ENCODE measurements around the gene MUS81. TPM values are rescaled to one million over a fixed set of nuclear protein-coding genes. Genes with fewer than 3 reads are reported as not detected.
"Not testable (repeated sequence)": the region's sequence is repeated elsewhere in the genome, so short reads cannot be mapped to it uniquely, and the experiment has no call there.

MUS81 gene
- total and polyA plus RNA-seq, 9 donors = 15.9 to 87.0 (median 55.7) TPM

DNA sequence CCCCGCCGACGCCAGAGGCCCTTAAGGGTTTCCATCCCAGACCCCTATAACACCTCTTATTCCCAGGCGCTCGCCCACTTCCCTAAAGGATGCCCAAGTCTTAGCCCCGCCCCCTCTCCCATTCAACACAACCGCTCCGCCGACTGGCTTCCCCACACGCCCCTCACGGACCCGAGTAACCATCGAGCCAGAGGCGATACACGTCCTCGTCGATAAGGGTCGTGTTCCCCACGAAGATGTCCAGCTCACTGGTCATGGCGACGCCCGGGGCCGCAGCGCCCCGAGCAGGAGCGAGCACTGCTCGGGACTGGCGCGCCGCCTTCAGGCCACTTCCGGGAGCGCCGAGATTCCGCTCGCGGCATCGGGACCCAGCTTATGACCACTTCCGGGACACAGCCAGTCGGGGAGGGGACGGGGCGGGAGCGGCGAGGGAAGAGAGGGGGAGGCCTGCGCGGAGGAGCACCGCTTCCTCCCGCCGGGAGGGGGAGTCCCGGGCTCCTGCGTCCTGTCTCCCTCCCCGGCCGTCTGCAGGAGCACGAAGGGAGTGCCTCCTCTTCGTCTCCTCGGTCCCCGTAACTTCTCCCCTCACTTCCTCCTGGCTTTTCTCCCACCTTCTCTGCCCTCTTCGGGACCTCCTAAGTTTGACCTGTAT, 28.1 kb downstream of the MUS81 start, which contains the start of gene FIBP:
Gene FIBP (minus strand): TSS at position 309 of the 652 bp plus-strand sequence. CDS start 53 bp downstream, at position 256.
- Histone ChIP-seq H3K4me3 (peak within 1 kb of the TSS; percentile 55), H3K27ac (peak within 1 kb of the TSS; percentile 91 to 95), H3K4me1 (ENCODE audit: insufficient read depth) (peaks cover 21% of the 10 kb centered on the region), H3K9me3 (no peaks in the 10 kb centered on the region), H3K27me3 (no peaks in the 10 kb centered on the region), H3K36me3 (no peaks in the 10 kb centered on the region)
- intact Hi-C loops (cut with DNase I) = loop anchor here in 2 of 4 donors (2.0 to 10.0 kb wide), 4 partner anchors 31 to 1227 kb away; partner anchors contain the start of genes SART1 (in 2 of the 2), C11orf68 (in 1 of the 2), DRAP1 (in 1 of the 2) and KDM2A (in 1 of the 2)
- TF ChIP-seq CTCF (IDR thresholded peaks at IDR 0.05) (peak; percentile 91 to 99 (median 98)), EP300 (IDR thresholded peaks at IDR 0.05) (no peak), POLR2A (IDR thresholded peaks at IDR 0.05) (peak; percentile 92)
- peak; percentile 98 for DNase-seq
- 1% methylated on average over 55 to 57 of the region's 57 CpGs for WGBS, 3 donors

GRCh38 chr11:65890324-65891218, 30.3 kb downstream of the MUS81 start, which contains the start of gene CCDC85B:
TSS of gene CCDC85B (plus strand) at chr11:65890673. CDS start at chr11:65890784, 111 bp downstream.
- Histone ChIP-seq H3K27ac (peak within 1 kb of the TSS; percentile 91 to 95), H3K9me3 (no peaks in the 10 kb centered on the region), H3K4me1 (ENCODE audit: insufficient read depth) (peaks cover 21% of the 10 kb centered on the region), H3K36me3 (no peaks in the 10 kb centered on the region), H3K27me3 (no peaks in the 10 kb centered on the region), H3K4me3 (peak within 1 kb of the TSS; percentile 55)
- peak; percentile 99 to 100 (median 99) for DNase-seq
- 0% methylated on average over 67 to 94 of the region's 94 CpGs for WGBS, 3 donors
- intact Hi-C loops (cut with DNase I) = no loop called here
- TF ChIP-seq POLR2A (IDR thresholded peaks at IDR 0.05) = peak; percentile 96
- TF ChIP-seq CTCF (IDR thresholded peaks at IDR 0.05) = peak in 2 of 3 donors; percentile 40 to 61
- TF ChIP-seq EP300 (IDR thresholded peaks at IDR 0.05) = peak; percentile 15

DNA sequence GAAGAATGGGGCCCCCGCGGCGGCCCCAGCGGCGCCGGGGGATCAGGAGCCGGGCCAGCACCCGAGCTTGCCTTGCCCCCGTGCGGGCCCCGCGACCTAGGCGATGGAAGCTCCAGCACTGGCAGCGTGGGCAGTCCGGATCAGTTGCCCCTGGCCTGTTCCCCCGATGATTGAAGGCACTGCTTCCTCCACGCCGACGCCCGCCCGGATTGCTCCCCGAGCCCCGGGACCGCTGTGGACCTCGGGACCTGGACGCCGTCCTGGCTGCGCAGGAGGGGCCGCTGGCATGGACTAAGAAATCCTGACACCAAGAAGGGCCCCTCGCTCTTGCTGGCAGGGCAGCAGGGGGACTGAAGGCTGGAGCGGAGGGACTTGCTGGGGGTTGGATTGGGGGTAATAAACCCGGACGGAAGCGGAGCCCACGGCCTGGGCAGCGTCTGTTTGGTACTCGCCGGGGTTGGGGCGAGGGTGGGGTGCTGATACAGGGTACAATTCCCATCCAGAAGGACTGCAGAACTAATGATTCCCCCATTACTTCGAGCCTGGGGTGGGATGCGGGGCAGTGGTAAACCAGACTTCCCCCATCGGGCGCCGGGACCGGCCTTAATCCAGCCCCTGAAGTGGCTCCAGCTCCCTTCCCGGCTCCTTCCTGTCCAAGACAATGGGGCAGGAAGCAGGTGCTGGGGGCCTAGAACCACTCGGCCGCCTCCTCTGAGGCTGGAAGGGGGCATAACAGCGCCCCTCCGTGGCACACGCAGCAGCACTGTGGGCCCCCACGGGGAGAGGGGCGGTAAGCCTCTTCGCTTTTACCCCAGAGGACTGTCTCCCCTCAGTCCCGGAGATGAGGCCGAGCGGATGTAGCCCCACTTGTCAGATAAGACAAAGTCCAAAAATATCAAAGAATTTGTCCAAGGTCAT, 31.2 kb downstream of the MUS81 start:
- intact Hi-C loops (cut with DNase I) = no loop called here
- peaks cover 21% of the 10 kb centered on the region for H3K4me1 ChIP-seq (ENCODE audit: insufficient read depth)
- H3K9me3 ChIP-seq = no peaks in the 10 kb centered on the region
- H3K27me3 ChIP-seq = no peaks in the 10 kb centered on the region
- WGBS, 3 donors = 1 to 4% (median 1%) methylated on average over 40 to 57 of the region's 57 CpGs
- H3K36me3 ChIP-seq = no peaks in the 10 kb centered on the region
- H3K27ac ChIP-seq = peak overlapping the region; percentile 91 to 95
- no peak for TF ChIP-seq EP300 (IDR thresholded peaks at IDR 0.05)
- TF ChIP-seq CTCF (IDR thresholded peaks at IDR 0.05) = no peak
- no peak for TF ChIP-seq POLR2A (IDR thresholded peaks at IDR 0.05)
- peak in 4 of 5 donors; percentile 55 to 69 (median 62) for DNase-seq
- peak overlapping the region; percentile 55 for H3K4me3 ChIP-seq

GRCh38 chr11:65892137-65892540, 31.9 kb downstream of the MUS81 start:
- 29 to 34% (median 32%) methylated on average over 5 of the region's 5 CpGs for WGBS, 3 donors
- peak overlapping the region; percentile 55 for H3K4me3 ChIP-seq
- intact Hi-C loops (cut with DNase I); H3K9me3 ChIP-seq; H3K36me3 ChIP-seq; H3K27me3 ChIP-seq; DNase-seq: not testable (repeated sequence)
- H3K27ac ChIP-seq = peak overlapping the region; percentile 91 to 95
- peaks cover 21% of the 10 kb centered on the region for H3K4me1 ChIP-seq (ENCODE audit: insufficient read depth)

Measured in ovary (tissue), 9 donors.